Mesothelial cell of epicardium (in vitro differentiated cells): ENCODE results near the gene AP4E1. TPM values are rescaled to one million over a fixed set of nuclear protein-coding genes. Genes with fewer than 3 reads are reported as not detected.
"Not testable (repeated sequence)": the region's sequence is repeated elsewhere in the genome, so short reads cannot be mapped to it uniquely, and the experiment has no call there.

Experiments
- DNase-seq, 2 experiments: peaks; one replicate each; pipeline ENCODE4 v3.0.0; 2021; ENCODE audit warnings: low spot score in 2 of 2; ENCODE audit not compliant: unreplicated experiment in 2 of 2
- H3K27ac Mint-ChIP-seq: 2 replicates; pipeline ENCODE4 v1.8.0; 2021; ENCODE audit warnings: mixed read lengths
- H3K27me3 Mint-ChIP-seq: 2 replicates; pipeline ENCODE4 v1.8.0; 2021; ENCODE audit warnings: low read depth, mixed read lengths
- H3K36me3 Mint-ChIP-seq: 2 replicates; pipeline ENCODE4 v1.8.0; 2021; ENCODE audit warnings: mixed read lengths
- H3K4me1 Mint-ChIP-seq: 2 replicates; pipeline ENCODE4 v1.8.0; 2021; ENCODE audit warnings: mixed read lengths
- H3K4me3 Mint-ChIP-seq: 2 replicates; pipeline ENCODE4 v1.8.0; 2021; ENCODE audit warnings: mild to moderate bottlenecking, moderate library complexity, mixed read lengths
- H3K9me3 Mint-ChIP-seq: 2 replicates; pipeline ENCODE4 v1.8.0; 2021; ENCODE audit warnings: mixed read lengths
- CTCF ChIP-seq: fragments of 200-600 bp; sonication (generic); IDR thresholded peaks from one replicate; pipeline ENCODE4 v1.5.0; 2021; ENCODE audit warnings: antibody characterized with exemption; ENCODE audit not compliant: unreplicated experiment
- total RNA-seq: library from RNA; stranded (reverse); gene quantifications from 3 replicates; pipeline ENCODE4 v1.2.1, GENCODE V29; 2021

The AP4E1 gene
- total RNA-seq, 1 donor from 2014 or later = 9.7 TPM

- no peak overlapping the region for H3K27ac Mint-ChIP-seq
- no peaks in the 10 kb centered on the region for H3K27me3 Mint-ChIP-seq
- peaks cover 19% of the 10 kb centered on the region for H3K4me1 Mint-ChIP-seq
Measured at GRCh38 chr15:50906954-50907600, 1.4 kb upstream of the AP4E1 start.

GRCh38 chr15:50907601-50908208 is 778 bp upstream of the AP4E1 start:
- TF ChIP-seq CTCF = no peak
- Mint-ChIP-seq H3K36me3 (no peaks in the 10 kb centered on the region), H3K9me3 (no peaks in the 10 kb centered on the region), H3K27ac (peak overlapping the region; percentile 93), H3K4me1 (peaks cover 19% of the 10 kb centered on the region), H3K27me3 (no peaks in the 10 kb centered on the region), H3K4me3 (peak overlapping the region; percentile 84)
- DNase-seq = no peak

More at GRCh38 chr15:50906954-50907600, 1.4 kb upstream of the AP4E1 start:
- H3K9me3 Mint-ChIP-seq = no peaks in the 10 kb centered on the region
- no peak for TF ChIP-seq CTCF
- DNase-seq = no peak
- H3K36me3 Mint-ChIP-seq = no peaks in the 10 kb centered on the region
- peak overlapping the region; percentile 84 for H3K4me3 Mint-ChIP-seq

- no peak for TF ChIP-seq CTCF
- no peak for DNase-seq
- H3K27me3 Mint-ChIP-seq = no peaks in the 10 kb centered on the region
- no peaks in the 10 kb centered on the region for H3K9me3 Mint-ChIP-seq
- H3K4me3 Mint-ChIP-seq = peak overlapping the region; percentile 84
- peaks cover 3% of the 10 kb centered on the region for H3K36me3 Mint-ChIP-seq
- H3K27ac Mint-ChIP-seq = peak overlapping the region; percentile 93
- peaks cover 19% of the 10 kb centered on the region for H3K4me1 Mint-ChIP-seq
Measured at GRCh38 chr15:50909010-50909317, 481 bp downstream of the AP4E1 start.

- H3K9me3 Mint-ChIP-seq, DNase-seq: not testable (repeated sequence)
- peak overlapping the region; percentile 91 for H3K27ac Mint-ChIP-seq
Measured at GRCh38 chr15:50910426-50910795, 1.9 kb downstream of the AP4E1 start.

GRCh38 chr15:50911001-50911400 is 2.5 kb downstream of the AP4E1 start:
- Mint-ChIP-seq H3K27ac (peak overlapping the region; percentile 91), H3K4me1 (peaks cover 19% of the 10 kb centered on the region)

More at GRCh38 chr15:50910426-50910795, 1.9 kb downstream of the AP4E1 start:
- H3K4me1 Mint-ChIP-seq = peaks cover 19% of the 10 kb centered on the region
- not testable (repeated sequence) for H3K27me3 Mint-ChIP-seq, H3K36me3 Mint-ChIP-seq
- H3K4me3 Mint-ChIP-seq = peak overlapping the region; percentile 84

More at GRCh38 chr15:50911001-50911400, 2.5 kb downstream of the AP4E1 start:
- no peak for DNase-seq
- H3K27me3 Mint-ChIP-seq = no peaks in the 10 kb centered on the region
- no peaks in the 10 kb centered on the region for H3K9me3 Mint-ChIP-seq
- H3K4me3 Mint-ChIP-seq = no peak overlapping the region
- TF ChIP-seq CTCF = no peak
- peaks cover 4% of the 10 kb centered on the region for H3K36me3 Mint-ChIP-seq
